Stimulated activated CD8-positive, alpha-beta memory T cell treated with anti-CD3 and anti-CD28 coated beads, Interleukin-7, amount 100 ng/mL, for 24 hours (primary cell): ENCODE measurements around the gene SUCLG2.

Source experiments
- DNase-seq: peaks from one replicate; pipeline ENCODE4 v3.0.0-alpha.2; 2020; ENCODE audit warnings: low read depth

Gene SUCLG2

GRCh38 chr3:67458408-67458807, 196.0 kb downstream of the SUCLG2 start:
- no peak for DNase-seq

- no peak for DNase-seq
These were observed 200.8 kb downstream of the SUCLG2 start for GRCh38 chr3:67453628-67454027.

DNA sequence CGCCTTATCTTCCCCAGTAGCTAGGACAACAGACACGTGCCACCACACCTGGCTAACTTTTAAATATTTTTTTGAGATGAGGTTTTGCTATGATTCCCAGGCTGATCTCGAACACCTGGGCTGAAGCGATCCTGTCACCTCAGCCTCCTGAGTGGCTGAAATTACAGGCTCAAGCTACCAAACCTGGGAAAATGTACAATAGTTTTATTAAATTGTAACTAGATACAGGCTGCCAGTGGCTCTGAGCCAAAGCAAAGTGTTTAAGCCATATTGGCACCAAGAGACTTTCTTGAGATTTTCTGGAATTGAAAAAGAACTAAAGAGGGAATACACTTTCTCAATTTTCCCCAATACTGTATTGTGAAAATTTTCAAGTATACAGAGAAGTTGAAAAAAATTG, 204.3 kb downstream of the SUCLG2 start:
- no peak for DNase-seq

- no peak for DNase-seq
These were observed 207.0 kb downstream of the SUCLG2 start for GRCh38 chr3:67447393-67447792.

DNA sequence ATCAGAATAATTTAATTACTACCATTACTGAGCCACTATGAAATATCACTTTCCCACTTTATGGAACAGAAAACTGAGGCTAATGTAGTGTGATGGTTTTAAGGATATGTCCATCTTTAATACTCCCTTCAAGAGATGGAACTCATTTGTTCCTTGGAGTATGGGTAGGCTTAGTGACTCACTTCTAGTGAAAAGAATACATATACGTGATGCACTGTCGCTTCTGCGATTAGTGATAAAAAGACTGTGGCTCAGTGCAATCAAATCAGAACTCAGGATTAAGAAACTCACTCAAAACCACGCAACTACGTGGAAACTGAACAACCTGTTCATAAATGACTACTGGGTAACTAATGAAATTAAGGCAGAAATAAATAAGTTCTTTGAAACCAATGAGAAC, 216.6 kb downstream of the SUCLG2 start:
- no peak for DNase-seq

GRCh38 chr3:67437090-67437489, 217.3 kb downstream of the SUCLG2 start:
- DNase-seq = no peak

DNA sequence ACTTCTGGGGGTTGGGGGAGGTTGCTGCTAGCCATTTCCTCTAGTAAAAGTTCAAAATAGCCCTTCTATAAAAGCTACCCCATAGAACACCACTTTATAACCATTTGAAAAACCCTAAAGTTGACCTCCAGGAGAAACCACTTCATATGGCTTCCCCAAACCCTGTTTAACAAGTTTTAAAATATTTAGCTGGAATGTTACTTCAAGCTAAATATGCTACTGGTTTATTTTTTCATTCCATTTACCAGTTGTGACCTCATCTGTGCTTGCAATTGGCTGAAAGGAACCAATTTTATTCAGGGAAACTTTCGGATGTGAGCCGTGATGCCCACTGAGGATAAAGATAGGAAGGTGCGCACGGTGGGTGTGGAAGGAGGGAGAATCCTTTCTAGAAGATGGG, 221.3 kb downstream of the SUCLG2 start:
- no peak for DNase-seq

GRCh38 chr3:67431887-67432286, 222.5 kb downstream of the SUCLG2 start:
- DNase-seq = no peak

DNA sequence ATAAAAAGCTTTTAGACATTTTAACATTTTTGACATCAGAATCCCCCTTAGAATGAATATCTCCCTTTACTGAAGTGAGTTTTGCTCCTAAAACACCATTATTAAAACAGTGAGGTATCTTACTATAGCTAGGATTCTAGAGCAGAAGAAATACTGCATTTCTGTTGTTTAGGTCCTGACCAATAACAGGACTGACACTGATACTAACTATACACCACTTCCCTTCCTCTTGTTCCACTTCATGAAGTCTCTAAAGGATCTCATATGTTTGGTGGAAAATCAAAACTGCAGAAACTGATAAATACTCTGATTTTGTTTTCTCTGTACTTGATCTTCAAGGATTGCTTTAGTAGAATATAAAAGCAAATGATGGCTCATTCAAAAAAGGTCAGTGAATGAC, 230.7 kb downstream of the SUCLG2 start:
- DNase-seq = no peak

DNA sequence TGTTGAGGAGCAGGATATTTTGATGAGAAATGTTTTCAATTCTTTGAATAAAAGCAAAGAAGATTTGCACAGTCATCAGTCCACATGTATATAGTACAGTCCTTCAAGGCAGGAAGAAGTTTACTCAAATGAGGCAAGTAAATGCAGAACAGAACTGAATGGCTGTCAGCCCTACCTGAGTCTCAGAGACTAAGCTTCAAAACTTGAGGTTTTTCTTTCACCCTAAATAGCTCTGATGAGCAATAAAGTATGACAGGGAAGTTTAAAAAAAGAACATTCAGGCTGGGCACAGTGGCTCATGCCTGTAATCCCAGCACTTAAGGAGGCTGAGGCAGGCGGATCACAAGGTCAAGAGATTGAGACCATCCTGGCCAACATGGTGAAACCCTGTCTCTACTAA, 232.5 kb downstream of the SUCLG2 start:
- no peak for DNase-seq

GRCh38 chr3:67419779-67420178, 234.6 kb downstream of the SUCLG2 start:
- DNase-seq = no peak

- no peak for DNase-seq
These were observed 235.2 kb downstream of the SUCLG2 start for GRCh38 chr3:67419218-67419529.

GRCh38 chr3:67418426-67419217, 235.8 kb downstream of the SUCLG2 start:
- no peak for DNase-seq

DNA sequence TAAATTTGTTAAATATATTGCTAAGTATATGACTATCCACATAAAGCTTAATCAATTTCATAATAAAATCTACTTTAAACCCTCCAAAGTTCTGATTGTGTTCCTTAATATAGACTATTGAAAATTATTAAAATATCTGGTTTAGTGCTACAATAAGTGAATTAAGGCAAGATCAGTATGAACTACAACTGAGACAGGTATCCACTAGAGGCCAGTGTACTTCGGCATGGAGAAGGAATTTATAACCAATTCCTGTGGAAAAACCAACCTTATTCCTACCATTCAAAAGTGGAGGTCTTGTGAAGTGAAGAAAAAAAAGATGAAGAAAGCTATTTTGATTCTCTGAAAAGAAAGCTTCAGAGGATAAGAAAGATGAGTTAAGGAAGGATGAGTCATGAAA, 237.7 kb downstream of the SUCLG2 start:
- DNase-seq = no peak

DNA sequence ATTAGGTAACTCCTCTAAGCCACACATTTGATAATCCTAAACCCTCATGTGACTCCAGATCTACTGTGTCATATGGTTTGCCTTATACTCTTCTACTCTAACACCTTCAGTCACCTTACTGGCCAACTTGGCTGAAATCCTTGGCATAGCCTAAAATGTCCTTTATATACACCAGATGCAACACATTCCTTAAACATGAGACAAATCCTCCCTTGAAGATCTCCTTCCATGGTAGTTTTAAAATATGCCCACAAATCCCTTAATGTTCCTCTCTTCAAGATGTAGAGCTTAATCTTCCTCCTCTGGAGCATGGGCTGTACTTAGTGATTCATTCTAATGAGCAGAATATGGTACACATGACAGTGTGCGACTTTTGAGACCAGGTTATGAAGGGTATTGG, 238.9 kb downstream of the SUCLG2 start:
- DNase-seq = no peak

DNA sequence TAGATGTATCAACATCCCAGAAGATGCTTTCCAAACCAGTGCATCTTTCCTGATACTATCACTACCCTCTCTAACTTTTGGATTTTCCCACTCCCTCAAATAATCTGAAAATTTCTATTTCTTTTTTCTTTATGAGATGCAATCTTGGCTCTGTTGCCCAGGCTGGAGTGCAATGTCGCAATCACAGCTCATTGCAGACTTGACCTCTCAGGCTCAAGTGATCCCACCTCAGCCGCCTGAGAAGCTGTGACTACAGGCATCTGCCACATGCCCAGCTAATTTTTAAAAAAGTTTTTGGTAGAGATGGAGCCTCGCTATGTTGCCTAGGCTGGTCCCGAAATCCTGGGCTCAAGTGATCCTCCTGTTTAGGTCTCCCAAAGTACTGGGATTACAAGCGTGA, 239.7 kb downstream of the SUCLG2 start:
- DNase-seq = no peak

DNA sequence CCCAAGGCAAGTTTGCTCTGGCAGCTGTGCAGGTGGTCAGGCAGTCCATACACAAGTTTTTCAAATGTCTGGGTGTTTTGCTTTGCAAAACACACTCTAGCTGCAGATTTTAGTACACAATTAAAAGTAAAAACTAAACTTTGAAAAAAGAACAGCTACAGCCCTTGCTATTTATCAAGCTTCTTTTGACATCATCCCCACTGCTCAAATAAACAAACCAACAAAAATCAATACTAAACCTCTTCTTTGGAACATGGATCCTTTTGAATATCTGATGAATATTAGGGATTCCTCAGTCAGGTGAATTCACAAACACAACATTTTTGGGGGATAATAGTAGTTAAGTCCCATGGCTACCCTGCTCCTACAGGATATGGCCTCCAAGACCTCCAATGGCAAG, 249.2 kb downstream of the SUCLG2 start:
- DNase-seq = no peak

- no peak for DNase-seq
These were observed 251.5 kb downstream of the SUCLG2 start for GRCh38 chr3:67402873-67403272.

DNA sequence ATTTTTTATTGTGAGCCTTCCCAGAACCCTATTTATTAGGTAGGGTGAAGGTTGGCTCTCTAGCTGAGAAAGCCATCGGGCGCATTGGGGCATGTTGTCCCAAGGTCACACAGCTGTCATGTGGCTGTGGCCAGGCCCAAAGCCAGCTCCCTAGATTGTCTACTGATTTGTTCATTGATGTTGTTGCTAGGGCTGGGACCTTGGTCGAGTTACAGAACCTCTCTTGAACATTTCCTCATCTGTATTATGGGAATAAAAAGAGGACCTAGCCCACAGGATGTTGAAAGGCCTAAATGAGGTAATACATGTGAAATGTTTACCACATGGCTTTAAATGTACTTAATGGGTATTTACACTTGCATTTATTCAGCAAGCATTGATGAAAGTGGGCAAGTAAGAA, 252.5 kb downstream of the SUCLG2 start:
- DNase-seq = no peak

DNA sequence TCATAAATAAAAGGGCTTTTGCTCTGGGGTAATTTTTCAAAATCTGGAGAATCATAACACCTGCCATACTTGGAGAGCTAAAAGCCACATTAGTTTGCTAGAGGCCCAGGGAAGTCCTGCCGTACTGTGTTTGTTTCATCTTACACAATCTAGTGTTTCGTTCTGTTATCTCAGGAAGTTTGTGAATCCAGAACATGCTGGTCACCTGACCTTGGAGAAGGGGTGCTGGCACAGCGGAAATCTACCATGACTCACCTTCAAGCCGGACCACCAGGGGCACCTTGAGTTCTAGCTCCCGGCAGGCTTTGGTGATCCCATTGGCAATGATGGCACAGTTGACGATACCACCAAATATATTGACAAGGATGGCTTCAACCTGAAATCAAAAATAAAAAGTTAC, 253.9 kb downstream of the SUCLG2 start:
- DNase-seq = no peak

DNA sequence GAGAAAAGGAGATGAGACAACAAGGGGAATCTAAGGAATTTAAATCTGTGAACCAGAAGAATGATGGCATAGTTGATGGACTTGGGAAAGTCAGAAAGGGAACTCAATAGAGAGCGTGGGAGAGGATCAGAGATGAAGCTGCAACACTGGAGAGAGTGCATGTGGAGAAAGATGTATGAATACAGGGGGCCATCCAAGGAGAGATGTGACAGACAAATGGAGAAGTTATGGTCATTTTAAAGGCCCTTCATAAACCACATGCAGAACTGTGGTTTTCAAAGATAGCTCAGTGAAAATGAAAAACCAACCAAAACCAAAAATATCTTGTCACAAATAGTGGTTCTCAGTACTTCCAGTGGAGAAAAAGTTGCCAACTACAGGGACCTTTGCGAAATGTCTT, 265.2 kb downstream of the SUCLG2 start:
- DNase-seq = no peak

GRCh38 chr3:67388738-67389137, 265.7 kb downstream of the SUCLG2 start:
- no peak for DNase-seq

DNA sequence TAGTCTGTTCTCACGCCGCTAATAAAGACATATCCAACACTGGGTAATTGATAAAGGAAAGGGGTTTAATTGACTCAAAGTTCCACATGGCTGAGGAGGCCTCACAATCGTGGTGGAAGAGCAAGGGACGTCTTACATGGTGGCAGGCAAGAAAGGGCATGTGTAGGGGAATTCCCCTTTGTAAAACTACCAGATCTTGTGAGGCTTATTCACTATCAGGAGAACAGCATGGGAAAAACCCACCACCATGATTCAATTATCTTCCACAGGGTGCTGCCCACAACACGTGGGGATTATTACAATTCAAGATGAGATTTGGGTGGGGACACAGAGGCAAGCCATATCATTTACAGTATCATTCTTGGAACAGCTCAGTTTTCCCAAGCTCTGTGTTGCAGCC, 268.0 kb downstream of the SUCLG2 start:
- DNase-seq = no peak

- peak; percentile 5 for DNase-seq
These were observed 269.5 kb downstream of the SUCLG2 start for GRCh38 chr3:67384760-67385397.
